Left hindlimb (tissue), 1 donor: ENCODE data around the gene VTI1A.
"Not testable (repeated sequence)": the region's sequence is repeated elsewhere in the genome, so short reads cannot be mapped to it uniquely, and the experiment has no call there.

Source experiments
- DNase-seq: peaks from one replicate; pipeline ENCODE4 v3.0.0-alpha.2; 2018

Gene VTI1A

DNA sequence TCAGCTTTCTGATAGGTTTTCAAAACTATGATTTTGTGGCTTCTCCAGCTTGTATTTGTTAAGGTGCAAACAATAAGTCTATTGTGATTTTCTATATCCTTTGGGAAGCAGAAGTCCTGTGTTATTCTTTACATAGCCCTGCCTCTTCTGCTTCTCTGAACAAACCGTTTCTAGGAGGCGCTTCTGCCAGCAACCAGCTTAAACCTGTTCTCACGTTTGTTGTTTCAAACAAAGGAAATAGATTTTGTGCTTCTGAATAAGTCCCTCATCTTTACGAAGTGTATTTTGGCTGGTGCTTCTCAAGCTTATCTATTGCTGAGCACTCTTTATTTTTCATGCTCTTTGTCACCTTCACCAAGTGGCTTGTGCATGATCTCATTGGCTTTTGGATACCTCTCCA lies 61.0 kb downstream of the VTI1A start:
- no peak for DNase-seq

DNA sequence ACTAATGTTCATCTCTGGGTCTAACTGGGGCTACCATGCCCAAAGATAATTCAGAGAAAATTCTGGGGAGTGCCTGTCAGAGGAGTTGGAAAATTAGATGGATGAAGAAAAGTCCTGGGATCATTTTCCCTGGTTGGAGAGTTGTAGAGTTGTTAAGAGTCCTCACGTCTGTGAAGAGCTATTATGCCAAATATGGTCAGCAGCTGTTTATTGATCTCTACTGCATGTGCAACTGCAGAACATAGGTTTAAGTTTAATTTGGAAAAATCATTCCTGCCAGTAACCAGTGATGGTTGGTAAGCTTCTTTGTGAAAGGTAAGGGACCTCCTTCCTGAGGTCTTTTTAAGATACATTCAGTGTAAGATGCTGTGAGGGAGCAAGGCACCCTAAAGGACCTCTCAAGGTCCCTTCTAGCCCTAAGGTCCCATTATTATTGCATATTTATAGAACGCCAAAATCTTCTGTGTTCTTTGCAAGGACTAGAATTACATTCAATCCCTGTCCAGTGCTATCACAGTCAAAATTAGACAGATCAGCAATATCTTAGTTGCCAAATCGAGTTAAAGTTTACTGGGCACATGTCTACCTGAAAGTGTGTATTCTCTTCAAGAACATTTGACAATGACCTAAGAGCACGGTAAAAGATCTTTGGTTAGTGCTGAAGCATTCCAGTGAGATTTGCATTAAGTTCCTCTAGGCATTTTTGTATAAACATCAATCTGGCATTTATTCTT lies 62.7 kb downstream of the VTI1A start:
- no peak for DNase-seq

DNA sequence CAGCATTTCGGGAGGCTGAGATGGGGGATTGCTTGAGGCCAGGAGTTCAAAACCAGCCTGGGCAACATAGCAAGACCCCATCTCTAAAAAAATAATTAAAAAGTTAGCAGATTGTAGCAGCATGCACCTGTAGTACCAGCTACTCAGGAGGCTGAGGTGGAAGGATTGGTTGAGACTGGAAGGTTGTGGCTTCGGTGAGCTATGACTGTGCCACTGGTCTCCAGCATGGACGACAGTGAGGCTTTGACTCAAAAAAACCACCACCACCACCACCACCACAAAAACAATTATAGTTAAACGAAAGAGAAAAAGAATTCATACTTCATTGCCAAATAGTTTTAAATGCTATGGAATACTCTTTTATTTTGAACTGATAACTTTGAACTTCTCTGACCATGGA lies 63.4 kb downstream of the VTI1A start:
- no peak for DNase-seq

DNA sequence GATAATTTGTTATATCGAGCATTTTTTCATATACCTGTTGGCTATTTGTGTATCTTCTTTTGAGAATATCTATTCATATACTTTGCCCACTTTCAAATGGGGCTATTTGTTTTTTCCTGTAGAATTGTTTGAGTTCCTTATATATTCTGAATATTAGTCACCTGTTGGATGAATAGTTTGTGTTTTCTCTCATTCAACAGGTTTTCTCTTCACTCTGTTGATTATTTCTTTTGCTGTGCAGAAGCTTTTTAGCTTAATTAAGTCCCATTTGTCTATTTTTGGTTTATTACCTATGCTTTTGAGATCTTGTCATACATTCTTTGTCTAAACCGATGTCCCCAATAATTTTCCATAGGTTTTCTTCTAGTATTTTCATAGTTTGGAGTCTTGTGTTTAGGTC lies 65.3 kb downstream of the VTI1A start:
- DNase-seq = no peak

DNA sequence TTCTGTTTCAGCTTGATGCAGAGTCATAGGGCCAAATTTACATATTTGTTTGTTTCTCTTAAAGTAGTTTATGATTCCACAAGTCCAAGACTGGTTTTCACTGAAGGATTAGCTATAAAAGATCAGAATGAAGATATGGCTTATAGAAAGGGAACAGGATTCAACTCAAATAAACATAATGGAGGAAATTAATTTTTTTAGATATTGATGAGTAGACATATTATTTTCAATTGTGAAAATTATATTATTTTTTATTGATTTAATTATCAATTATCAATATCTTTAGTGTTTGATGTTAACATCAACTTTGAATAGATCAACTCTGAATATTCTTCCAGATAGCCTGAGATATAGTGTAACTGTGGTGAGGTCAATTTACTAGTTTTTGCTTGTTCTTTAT lies 68.1 kb downstream of the VTI1A start:
- DNase-seq = no peak

DNA sequence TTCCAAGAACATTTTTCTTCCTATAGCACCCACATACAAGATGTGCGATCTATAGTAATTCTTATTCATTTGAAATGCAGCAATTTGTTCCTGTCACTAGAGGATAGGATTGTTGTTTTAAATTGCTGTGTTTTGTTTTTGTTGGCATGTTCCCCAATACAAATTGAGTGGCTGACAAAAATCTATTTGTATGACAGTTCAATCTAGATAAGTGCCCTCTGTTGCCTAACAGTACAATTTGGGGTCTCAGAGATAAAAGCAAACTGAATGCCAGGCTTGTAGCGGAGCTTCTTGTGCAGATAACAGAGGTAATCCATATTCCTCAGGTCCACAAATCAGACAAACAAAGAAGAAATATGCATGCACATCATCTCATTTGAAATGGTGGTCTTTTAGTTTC lies 68.8 kb downstream of the VTI1A start:
- DNase-seq = no peak

DNA sequence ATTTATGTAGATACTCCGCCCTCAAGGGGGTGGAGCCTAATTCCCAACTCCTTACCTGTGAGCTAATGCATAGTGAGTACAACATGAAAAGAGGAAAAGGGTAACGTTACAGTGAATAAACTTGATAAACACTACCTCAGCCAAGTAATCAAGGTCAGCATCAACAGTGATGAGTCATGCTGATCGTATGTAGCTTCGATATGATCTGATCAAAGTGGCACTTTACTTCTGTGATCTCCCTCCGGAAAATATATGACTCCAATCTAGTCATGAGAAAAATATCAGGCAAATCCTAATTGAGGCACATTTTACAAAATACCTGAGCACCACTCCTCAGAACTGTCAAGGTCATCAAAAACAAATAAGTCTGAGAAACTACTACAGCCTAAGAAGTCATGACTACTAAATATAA lies 70.4 kb downstream of the VTI1A start:
- no peak for DNase-seq

DNA sequence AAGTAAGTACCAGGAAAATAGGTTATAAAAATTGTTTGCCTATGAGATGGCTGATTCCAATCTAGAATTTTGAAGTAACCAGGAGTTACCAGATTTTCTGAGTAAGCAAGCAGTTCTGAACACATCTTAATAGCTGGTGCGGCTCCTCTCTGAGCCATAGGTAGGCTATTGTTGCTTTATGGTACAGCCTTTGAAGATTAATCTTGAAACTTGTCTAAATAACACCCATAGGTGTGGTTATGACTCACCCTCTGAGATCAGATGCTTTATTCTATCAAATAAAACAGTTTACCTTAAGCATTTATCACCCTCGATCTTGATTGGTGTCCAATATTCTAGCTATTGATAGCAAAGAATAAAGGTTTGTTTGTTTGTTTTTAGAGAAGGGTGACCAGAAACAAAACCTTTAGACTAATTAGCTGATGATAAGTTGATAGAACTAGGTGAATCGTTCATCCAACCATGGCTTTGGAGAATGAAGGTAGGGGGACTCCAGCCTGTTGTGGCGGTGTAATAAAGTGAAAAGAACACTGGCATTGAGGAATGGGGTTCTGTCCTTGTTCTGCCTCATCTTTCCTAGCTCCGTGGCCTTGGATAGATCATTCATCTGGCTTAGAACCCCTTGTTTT lies 72.2 kb downstream of the VTI1A start:
- DNase-seq = no peak

DNA sequence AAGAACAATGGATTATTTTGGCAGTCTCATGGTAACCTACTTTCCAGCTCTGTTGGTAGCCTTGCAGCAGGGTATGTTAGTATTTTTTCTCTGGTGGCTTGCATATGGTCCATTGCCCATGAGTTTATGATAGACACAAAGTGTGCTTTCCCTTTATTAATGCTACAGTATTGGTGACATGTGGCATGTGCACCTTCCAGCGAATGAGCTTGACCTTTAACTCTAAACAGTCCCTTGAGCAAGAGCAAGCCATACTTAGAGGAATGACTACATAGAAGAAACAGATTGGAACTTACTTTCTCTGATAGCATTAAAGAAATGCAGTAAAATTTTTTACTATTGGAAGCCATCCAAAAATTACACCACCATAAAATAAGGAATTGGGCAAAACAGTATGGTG lies 73.9 kb downstream of the VTI1A start:
- DNase-seq = no peak

DNA sequence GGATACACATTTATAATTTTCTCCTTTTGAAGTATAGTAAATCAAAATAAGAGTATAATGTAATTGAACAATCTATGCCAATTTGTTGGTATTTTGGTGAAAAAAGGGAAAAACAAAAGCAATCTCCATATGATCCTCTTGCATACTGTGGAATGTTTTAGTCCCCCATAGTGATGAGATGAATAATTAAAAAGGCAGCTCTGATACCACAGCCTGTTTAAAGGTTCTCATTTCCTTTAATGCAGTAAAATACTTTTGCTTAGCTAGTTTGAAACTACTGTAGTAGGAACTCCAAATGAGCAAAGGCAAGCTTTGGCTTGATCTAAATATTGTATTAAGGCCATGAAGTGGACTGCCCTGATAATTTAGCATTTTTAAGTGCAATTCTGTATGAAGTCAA lies 77.6 kb downstream of the VTI1A start:
- no peak for DNase-seq

DNA sequence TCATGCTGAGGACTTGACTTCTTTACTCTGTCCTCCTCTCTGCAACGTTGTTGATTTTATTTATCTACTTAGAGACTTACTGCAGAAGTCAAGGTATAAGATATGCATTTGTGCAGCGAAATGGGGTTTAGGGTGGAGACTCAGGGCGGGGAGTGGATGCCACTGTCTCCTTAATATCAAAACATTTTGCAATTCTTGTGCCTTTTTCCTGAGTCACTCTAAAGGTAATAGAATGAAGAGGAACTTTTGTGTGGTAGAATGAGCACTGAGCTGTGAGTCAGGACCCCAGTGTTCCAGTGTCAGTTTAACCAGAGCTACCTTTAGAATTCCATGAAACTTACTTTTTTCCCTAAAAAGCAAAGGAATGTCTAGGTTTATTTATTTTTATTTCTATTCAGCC lies 78.2 kb downstream of the VTI1A start:
- no peak for DNase-seq

DNA sequence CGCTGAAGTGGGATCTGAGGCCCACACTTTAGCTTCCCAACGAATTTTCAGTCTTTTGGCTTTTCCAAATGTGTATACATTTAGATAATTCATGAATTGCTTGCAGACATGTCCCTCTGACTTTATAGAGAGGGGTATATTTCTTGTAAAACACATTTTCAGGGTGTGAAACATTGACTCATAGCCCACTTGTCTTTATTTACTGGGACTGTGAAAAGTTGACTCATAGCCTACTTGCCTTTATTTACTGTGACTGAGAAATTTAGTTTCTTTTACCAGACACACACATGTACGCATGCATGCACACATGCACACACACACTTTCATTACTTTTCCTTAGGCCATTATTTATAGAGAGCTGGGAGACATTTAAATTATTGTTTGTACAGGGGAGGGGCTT lies 79.1 kb downstream of the VTI1A start:
- DNase-seq = no peak

DNA sequence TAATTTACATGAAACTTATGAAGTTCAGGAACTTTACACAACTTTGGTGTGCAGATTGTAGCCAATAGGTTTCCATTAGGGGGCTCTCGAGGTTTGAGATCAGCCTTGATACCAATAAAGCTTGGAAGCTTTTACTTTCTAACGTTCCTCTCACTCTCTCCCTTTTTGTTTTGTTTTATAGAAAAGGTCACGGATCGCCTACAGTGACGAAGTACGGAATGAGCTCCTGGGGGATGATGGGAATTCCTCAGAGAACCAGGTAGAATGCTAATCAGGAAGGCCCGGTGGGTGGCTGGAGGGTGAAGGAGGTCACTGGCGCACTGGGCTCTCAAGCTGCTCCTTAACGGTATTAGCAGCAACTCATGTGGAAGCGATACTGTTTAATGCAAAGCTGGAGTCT lies 79.9 kb downstream of the VTI1A start:
- peak; percentile 42 for DNase-seq

DNA sequence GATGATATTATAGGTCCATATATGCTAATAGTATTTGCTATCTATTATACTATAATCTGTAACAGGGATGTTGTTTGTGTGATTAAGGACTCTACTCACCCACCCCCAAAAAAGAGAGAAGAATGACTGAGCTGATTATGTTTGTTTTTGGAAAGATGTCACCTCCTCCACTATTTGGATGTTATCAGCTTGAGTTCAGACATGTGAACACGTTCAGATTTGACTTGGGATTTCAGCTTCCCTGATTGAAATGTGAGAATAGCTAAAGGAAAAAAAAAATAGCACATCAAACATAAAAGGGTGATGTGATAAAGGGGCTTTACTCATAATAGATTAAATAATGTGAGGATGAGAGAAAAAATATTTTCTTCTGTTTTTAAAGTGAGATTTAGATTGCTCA lies 81.2 kb downstream of the VTI1A start:
- no peak for DNase-seq

DNA sequence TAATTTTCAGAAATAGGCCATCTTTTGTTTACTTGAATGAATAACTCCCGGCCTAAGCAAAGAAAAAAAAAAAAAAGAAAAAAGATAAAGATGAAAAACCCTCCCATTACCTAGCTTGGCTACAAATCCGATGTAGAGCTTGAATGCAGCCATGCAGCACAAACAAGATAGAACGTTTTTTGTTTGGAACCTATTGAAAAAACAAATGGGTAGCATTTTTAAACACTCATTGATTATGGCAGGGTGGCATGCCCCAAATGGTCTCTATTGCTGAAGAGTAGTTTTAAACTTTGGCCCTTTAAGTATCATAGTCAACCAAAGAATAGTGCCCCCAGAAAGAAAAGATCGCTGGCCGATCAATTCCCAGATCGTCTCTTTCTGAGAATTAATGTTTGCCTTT lies 84.4 kb downstream of the VTI1A start:
- DNase-seq = no peak

DNA sequence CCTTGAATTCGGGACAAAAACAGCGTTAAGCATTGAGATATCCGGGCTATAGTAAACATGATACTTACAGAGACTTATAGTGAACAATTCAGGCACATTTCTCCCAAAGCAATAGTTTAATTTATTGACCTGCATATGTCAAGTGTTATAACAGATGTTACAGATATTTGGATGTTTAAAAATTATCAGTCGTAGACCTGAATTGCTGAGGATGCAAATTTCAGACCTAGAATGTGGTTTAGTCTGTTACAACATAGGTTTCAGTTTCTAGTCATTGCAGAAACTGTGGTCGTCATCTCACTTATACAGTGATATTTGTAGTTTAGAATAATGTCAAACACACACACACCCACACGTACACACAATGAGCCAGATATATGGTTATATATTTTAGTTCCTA lies 85.2 kb downstream of the VTI1A start:
- no peak for DNase-seq

DNA sequence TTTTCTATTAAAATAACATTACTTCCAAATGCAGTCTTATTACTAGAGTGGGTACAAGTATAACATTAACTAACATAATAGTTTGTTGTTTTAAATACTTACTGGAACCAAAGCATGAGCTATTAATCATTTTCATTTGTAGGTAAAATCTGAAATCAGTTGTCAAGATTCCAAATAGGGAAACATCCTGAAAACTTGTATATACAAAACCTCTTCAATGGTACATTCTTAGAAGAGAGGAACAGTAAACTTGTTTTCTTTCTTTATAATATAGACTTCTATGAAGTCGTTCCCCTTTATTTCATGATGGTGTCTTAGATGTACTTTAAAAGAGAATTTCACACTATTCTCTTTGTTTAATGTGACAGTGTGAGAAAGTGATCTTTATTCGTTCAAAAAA lies 85.9 kb downstream of the VTI1A start:
- no peak for DNase-seq

DNA sequence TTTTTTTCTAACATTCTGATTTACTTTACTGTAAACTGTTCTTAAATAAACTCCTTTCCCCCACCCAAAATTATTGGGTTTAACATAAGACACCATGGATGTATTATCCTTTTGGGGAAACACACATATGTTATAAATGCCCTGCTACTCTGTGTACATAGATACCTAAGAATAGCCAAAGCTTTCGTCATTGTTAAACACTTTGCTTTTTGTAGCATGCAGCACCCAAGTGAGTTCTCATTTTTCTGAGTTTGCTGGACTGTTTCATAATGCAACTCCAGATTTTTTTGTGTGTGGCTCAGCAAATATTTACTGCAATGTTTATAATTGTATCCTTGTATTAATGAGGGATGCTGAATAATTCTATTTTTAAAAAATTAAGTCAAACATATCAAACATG lies 86.9 kb downstream of the VTI1A start:
- no peak for DNase-seq

DNA sequence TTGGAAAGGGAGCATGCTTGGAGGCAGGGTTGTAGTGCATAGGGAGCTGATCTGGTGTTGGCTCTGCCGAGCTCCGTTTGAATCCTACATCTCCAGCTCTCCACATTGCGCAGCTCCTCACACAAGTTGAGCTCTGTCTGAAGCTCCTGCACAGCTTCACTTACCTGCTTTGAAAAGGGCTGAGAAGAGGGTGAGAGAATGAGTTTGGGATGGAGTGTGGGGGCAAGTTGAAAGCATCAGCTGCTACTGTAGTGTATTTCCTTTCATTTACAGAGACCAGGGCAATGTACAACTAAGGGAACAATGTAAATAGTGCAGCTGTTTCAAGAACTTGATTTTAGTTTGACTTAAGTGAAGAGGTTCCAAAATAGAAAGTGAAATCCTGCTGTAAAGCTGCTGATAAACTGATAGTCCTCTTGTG lies 88.5 kb downstream of the VTI1A start:
- DNase-seq = peak; percentile 37

DNA sequence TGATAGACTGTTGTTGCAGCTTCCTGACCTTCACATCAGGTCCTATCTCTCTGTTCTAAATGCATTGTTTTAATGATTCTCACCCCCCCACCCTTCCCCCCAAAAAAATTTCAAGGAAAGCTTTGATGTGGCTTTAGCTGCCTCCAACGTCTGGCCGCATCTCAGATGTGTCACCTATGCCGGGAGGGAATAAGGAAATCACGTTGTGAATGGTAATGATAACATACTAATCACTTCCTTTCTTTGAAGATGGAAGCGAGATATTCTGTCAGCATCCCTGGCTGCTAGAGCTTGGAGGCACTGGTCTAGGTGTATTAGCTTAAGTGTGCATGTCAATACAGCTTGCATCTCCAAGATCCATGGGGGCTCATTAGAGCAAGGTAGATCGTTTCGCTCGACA lies 89.6 kb downstream of the VTI1A start:
- DNase-seq = no peak

DNA sequence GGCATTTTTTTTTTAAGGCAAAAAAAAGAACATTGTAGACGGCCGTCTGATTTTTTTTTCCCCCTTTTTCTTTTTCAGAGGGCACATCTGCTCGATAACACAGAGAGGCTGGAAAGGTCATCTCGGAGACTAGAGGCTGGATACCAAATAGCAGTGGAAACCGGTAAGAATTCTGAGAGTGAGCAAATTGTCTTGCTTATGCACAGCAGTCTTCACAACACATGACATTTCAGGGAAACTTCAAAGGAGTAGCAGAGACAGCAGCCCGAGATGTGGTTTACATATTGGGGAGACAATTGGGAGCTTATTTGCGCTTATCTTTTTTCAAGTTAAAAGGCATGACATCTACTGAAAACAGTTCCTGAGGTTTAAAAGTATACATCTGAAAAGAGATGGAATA lies 91.2 kb downstream of the VTI1A start:
- no peak for DNase-seq

DNA sequence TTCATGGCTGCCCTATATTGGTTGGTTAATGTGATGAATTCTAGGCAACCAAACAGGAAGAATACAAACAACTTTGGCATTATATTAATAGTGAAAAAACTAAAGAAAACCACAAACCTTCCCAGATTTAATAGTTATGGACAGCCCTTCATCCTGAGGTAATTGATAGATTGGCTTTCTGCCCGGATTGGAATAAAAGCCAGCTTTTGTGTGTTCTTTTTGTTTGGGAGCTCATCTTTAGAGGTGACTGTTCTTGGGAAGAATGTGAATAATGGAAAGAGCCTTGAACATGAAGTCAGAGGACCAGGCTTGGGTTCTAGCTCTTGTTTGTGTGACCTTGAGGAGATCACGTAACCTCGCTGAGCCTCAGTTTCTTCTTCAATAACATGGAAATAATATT lies 92.3 kb downstream of the VTI1A start:
- DNase-seq = no peak

DNA sequence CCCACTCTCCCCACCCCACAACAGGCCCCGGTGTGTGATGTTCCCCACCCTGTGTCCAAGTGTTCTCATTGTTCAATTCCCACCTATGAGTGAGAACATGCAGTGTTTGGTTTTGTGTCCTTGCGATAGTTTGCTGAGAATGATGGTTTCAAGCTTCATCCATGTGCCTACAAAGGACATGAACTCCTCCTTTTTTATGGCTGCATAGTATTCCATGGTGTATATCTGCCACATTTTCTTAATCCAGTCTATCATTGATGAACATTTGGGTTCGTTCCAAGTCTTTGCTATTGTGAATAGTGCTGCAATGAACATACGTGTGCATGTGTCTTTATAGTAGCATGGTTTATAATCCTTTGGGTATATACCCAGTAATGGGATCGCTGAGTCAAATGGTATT lies 95.8 kb downstream of the VTI1A start:
- not testable (repeated sequence) for DNase-seq

DNA sequence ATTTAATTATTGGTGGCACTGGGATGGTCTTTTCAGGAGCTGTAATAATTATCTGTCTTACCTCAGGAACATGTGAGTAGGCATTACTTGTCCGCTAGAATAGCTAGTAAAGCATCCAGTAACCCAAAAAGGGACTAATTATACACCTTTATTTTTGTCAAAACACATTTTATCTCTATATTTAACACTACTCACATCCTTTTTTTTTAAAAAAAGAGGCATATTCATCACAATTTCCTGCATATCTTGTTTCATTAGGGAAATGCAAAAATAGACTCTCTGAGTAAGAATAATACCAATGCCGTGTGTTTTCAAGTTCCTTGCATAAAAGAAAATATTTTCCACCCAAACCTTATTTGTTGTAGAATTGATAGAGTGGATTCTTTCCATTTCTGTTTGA lies 99.5 kb downstream of the VTI1A start:
- no peak for DNase-seq
